ENCODE results near the gene CCL22.
A peak's percentile ranks its signal among the peaks of the same experiment; 100 is the strongest.
"Not testable (repeated sequence)": the region's sequence is repeated elsewhere in the genome, so short reads cannot be mapped to it uniquely, and the experiment has no call there.

CCL22 gene

GRCh38 chr16:57348327-57348726 lies 10.3 kb upstream of the CCL22 start:
- DNase-seq, result no peak

GRCh38 chr16:57349212-57350031 lies 9.2 kb upstream of the CCL22 start:
- peak; percentile 21 for DNase-seq

DNA sequence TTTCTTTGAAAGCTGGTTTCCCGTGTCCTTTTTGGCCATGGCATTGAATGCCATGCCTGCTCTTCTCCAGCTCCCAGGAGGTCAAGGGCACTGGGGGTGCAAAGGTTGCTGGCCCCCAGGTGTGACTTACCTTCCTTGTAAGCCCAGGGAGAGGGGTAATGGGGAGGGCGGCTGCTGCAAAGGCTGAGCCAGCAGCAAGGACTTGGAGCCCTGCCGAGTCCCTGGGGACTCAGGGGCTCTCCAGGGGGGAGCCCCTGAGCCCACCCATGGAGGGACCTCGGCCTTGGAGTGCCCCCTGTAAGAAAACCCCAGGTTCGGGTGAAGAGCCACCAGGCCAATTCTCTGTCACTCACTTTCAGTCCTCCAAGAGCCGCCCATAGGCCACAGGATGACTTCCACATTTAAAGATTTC lies 5.9 kb upstream of the CCL22 start:
- no peak for DNase-seq

- DNase-seq, result no peak
Measured at GRCh38 chr16:57354311-57354710, 4.3 kb upstream of the CCL22 start.

DNA sequence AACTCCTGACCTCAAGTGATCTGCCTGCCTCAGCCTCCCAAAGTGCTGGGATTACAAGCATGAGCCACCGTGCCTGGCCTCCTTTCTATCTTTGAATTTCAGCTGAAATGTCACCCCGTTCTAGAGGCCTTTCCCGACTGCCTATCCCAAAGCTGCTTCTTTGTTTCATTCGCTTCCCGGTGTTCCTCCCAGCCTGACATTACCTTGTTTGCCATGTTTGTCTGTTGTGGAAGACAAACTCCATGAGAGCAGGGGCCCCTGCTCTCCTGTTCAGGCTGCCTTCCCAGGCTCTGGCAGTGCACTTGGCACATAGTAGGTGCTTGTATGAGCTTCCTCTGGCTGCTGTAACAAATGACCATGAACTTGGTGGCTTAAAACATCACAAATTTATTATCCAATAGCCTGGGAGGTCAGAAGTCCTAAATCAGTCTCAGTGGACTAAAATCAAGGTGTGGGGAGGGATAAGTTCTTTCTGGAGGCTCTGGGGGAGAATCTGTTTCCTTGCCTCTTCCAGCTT lies 2.6 kb upstream of the CCL22 start:
- no peak for DNase-seq

DNA sequence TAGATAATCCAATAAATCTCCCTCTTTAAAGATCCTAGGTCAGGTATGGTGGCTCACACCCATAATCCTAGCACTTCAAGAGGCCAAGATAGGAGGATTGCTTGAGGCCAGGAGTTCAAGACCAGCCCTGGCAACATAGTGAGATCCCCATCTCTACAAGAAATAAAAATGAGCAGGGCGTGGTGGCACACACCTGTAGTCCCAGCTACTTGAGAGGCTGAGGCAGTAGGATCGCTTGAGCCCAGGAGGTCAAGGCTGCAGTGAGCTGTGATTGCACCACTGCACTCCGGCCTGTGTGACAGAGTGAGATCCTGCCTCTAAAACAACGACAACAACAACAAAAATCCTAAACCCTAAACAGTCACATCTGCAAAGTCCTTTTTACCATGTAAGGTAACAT lies 2.0 kb upstream of the CCL22 start:
- no peak for DNase-seq

GRCh38 chr16:57357330-57358085 lies 1.1 kb upstream of the CCL22 start:
- DNase-seq, result no peak

DNA sequence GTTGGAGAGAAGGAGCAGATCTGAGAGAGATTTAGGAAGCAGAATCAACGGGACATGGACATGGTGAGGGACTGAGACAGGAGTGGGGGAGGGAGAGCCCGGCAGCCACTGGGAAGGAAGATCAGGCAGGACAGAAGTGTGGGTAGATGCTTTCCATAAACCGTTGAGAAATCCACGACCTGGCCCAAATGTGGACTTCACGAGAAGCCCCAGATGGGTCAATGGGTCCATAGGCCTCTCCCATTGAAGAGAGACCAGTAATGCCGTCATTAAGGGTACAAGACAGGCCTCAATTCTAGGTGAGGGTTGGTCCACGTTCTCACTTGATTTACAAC lies 530 bp upstream of the CCL22 start:
- no peak for DNase-seq

GRCh38 chr16:57360321-57360935 lies 1.8 kb downstream of the CCL22 start:
- no peak for DNase-seq

DNA sequence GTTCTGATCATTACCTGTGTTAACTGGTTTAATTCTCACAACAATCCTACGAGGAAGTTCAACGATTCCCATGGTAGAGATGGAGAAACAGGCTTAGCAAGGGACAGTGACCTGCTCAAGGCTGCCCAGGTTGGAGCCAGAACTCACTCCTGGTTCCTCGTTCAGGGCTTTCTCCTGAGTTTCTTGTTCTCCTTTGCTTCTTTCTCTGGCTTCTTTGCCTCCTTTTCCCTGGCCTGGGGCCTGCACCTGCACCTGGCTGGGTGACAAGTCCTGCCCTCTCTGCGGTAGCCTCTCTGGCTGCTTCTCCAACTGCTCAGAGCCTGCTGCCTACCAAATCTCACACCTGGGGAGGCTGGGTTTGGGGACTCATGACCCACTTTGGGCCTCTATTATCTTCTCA lies 2.8 kb downstream of the CCL22 start:
- no peak for DNase-seq

GRCh38 chr16:57364143-57364542 lies 5.6 kb downstream of the CCL22 start:
- no peak for DNase-seq

- no peak for DNase-seq
Measured at GRCh38 chr16:57366544-57367040, 8.0 kb downstream of the CCL22 start.

DNA sequence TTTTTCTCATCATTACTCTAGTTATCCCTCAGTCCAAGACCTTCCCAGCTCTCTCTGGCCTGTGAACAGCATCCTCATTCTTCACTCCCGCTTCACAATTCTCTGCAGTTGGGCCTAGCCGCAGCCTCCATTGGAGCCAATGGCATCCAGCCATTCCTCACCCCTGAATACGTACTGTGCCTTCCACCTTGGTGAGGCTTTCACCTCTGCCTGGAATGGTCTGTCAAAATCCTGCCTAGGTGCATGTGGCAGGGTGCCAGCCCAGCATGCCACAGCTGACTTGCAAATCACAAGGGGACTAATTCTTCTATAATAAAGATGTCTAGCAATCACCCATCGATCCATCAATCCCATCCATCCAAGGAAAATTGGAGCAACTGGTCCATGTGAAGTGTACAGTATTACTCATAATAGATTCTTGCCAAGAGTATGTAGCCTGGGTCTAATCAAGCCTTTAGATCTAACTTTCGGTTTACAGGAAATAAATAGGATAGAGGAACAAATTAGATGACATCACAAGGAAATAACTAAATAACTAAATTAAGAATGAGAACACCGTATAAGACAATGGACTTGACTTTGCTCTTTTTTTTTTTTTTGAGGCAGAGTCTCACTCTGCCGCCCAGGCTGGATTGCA lies 8.7 kb downstream of the CCL22 start:
- no peak for DNase-seq

DNA sequence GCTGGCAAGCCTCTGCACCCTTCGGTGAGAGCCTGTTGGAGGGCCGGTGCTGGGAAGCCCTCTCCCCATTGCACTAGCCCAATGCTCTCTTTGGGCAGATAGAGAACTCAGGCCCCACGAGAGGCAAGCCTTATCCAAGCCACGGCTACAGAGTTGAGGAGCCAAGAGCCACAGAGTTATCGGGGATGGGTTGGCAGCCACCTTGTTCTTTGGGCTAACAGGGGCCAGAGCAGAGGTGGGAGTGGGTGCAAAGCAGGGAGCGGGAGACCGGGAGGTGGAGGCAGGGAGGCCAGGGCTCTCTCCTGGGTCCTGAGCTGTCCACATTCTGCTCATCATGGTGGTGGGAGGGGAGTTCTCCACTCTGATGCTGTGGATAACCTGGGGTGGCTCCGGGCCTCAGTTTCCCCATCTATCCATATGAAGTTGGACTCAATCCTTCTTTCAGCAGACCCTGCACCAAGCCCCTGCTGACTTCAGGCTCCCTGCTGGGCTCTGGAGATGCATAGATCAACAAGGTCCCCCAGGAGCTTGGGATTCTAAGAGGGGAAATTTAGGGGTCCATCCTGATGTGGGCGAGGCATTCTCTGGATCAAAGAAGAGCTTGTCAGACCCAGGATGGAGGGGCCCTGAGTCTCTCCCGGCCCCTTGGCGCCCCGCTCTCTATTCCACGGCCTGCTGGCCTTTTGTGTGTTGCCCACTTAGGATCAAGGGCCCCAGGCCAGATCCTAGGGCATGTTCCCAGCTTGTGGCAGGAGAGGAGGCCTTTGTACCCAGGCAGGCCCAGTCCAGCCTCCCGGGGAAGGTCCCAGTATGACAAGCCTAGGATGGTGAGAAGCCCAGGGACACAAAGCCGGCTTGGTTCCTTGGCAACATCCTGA lies 13.2 kb downstream of the CCL22 start:
- DNase-seq, result no peak

DNA sequence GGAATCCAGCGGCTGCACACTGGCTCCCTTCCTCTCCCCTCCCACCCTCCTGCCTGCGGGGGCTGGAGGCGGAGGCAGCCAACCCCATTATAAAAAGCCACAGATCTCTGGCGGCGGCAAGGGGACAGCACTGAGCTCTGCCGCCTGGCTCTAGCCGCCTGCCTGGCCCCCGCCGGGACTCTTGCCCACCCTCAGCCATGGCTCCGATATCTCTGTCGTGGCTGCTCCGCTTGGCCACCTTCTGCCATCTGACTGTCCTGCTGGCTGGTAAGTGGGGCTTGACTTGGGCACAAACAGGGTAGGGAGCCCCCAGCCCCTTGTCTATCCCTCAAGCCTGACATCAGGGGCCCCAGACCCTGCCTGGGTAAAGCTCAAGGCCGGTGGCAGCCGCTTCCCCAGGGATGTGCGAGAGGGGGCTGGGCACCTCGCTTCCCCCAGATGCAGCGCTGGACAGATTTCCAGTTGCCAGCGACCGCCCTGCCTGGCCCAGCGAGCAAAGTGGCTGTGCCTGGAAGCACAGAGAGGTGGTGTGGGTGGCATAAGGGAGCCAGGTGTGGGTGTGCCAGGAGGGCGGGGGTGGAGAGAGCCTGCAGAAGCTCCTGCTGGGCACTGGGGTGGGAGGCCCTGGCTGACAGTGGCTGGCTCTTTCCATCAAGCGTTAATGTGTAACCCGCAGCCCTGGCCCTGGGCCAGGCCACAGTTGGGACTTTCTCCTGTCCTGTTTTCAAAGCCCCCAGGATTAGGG lies 14.0 kb downstream of the CCL22 start, which contains the start of gene CX3CL1:
Gene CX3CL1, plus strand, starts transcription at position 119 of the 745 bp plus-strand sequence. Its CDS starts 79 bp downstream, at position 198.
- DNase-seq, result no peak

DNA sequence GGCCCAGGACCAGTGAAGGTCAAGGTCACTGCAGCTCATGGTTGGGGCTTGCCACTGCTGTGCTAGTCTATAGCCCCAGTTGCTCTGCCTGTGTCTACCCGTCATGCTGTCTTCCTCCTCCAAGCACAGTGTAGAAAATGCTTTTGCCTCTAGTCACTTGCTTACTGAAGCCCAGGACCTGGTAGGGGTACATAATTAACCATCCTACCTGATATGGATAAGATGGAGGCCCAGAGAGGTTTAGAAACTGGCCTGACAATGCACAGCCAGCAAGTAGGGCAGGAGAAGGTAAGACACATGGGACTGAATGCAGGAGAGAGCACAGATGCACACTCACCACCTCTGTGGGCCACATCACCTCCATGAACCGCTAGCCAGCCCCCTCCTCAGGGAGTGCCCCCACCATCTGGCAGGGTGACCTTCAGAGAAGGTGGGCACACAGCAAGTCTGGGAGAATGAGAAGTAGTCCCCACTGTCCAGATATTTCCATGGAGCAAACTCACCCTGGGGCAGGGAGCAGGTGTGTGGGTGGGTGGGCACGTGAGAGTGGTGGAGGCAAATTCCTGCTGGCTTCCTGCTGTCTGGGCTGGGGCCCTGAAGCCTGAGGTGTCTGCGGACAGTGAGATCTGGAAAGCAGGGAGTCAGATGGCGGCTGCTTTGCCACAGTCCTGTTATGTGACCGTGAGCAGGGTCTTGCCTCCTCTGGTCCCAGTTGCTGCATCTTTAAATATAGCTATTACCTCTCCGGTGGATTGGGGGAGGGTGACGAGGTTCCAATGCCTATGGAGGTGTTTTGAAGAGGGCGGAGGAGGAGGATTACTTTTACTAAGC lies 14.7 kb downstream of the CCL22 start:
- no peak for DNase-seq

GRCh38 chr16:57374067-57374534 lies 15.5 kb downstream of the CCL22 start:
- DNase-seq, result no peak

DNA sequence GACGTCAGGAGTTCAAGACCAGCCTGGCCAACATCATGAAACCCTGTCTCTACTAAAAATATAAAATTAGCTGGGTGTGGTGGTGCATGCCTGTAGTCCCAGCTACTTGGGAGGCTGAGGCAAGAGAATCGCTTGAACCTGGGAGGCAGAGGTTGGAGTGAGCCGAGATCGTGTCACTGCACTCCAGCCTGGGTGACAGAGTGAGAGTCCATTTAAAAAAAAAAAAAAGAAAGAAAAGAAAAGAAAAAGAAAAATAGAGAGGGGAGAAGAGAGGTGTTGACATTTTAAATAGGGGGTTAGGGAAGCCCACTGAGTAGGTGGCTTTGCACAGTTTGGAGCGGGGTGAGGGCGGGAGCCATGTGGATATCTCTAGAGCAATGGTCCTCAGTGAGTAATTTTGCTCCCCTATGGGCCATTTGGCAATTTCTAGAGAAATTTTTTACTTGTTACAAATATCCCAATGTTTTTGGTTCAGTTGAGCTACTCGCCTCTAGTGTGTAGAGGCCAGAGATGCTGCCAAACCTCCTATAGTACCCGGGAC lies 16.4 kb downstream of the CCL22 start:
- not testable (repeated sequence) for DNase-seq

DNA sequence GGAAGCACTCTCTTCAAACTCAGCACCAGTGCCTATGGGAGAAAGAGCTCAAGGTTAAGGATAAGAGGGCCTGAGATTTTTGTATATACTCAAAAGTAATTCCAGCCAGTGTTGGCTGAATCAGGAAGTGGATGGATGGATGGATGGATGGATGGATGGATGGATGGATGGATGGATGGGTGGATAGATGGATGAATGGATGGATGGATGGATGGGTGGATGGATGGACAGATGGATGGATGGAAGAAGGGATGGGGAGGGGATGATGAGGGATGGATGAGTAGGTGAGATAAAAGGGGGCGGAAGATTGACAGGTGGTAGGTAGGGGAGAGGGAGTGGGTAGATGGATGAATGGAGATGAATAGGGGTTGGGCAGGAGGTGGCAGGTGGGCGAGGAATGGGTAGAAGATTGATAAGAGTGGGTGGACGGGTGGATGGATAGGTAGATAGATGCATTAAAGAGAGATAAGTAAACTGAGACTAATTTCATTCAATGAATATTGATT lies 17.8 kb downstream of the CCL22 start:
- no peak for DNase-seq

Measured in stimulated activated CD4-positive, alpha-beta T cell treated with anti-CD3 and anti-CD28 coated beads, Interleukin-1b, Interleukin-23, amount 100 ng/mL, for 48 hours (primary cell).